PFSK-1 (cell line): ENCODE data around the gene NRXN3.

Experiments
- POLR2AphosphoS5 ChIP-seq: IDR thresholded peaks from 2 replicates; pipeline ENCODE4 v1.6.1; 2012; ENCODE audit warnings: low read depth, mild to moderate bottlenecking, control low read depth, low read length, moderate library complexity
- REST ChIP-seq, 2 experiments: IDR thresholded peaks; 2 replicates each; pipeline versions ENCODE4 v1.6.1 to v1.8.0; 2011 to 2012; ENCODE audit warnings: low read depth in 2 of 2, low read length in 2 of 2, control low read depth in 1 of 2, inconsistent platforms in 1 of 2, mild to moderate bottlenecking in 1 of 2, moderate library complexity in 1 of 2; ENCODE audit not compliant: insufficient read depth in 1 of 2
- SIN3A ChIP-seq: IDR thresholded peaks from 2 replicates; pipeline ENCODE4 v1.6.1; 2012; ENCODE audit warnings: mild to moderate bottlenecking, low read length, moderate library complexity, borderline replicate concordance; ENCODE audit not compliant: insufficient read depth
- TAF1 ChIP-seq: IDR thresholded peaks from 2 replicates; pipeline ENCODE4 v1.6.1; 2012; ENCODE audit warnings: low read length, control low read depth, borderline replicate concordance; ENCODE audit not compliant: insufficient read depth

- no peak for TF ChIP-seq REST (IDR thresholded peaks at IDR 0.05; ENCODE audit: insufficient read depth in 1 of 2, low read depth in 2 of 2, low read length in 2 of 2)
- TF ChIP-seq POLR2AphosphoS5 = no peak
- TF ChIP-seq TAF1 = no peak
- TF ChIP-seq SIN3A = no peak
These were observed 1213.3 kb downstream of the NRXN3 start for GRCh38 chr14:79383475-79383874.
